GM18951 (cell line): ENCODE data around the gene BRI3BP.
"Not testable (repeated sequence)": the region's sequence is repeated elsewhere in the genome, so short reads cannot be mapped to it uniquely, and the experiment has no call there.

Experiments used
- POLR2A ChIP-seq: IDR thresholded peaks from 4 replicates; pipeline ENCODE4 v1.6.1; 2011; ENCODE audit warnings: mild to moderate bottlenecking; ENCODE audit not compliant: insufficient read length, insufficient read depth; ENCODE audit errors: extremely low read depth
- in situ Hi-C: fragments of 300-500 bp; cut with MboI; formaldehyde crosslinking; loops from one replicate; pipeline ENCODE4 v1.12.0; 2022; ENCODE audit warnings: low sequenced_read_pairs, mixed read lengths, inconsistent platforms; ENCODE audit not compliant: unreplicated experiment

The BRI3BP gene

GRCh38 chr12:125021771-125022170, 28.3 kb downstream of the BRI3BP start:
- no peak for TF ChIP-seq POLR2A
- in situ Hi-C loops = no loop called here

- in situ Hi-C loops = no loop called here
- TF ChIP-seq POLR2A = no peak
These were observed 29.6 kb downstream of the BRI3BP start for GRCh38 chr12:125023065-125023464.

- no peak for TF ChIP-seq POLR2A
- in situ Hi-C loops = no loop called here
These were observed 31.6 kb downstream of the BRI3BP start for GRCh38 chr12:125024949-125025563.

- in situ Hi-C loops = no loop called here
- TF ChIP-seq POLR2A = no peak
These were observed 32.3 kb downstream of the BRI3BP start for GRCh38 chr12:125025606-125026235.

GRCh38 chr12:125028106-125028505, 34.7 kb downstream of the BRI3BP start:
- in situ Hi-C loops = no loop called here
- TF ChIP-seq POLR2A = no peak

GRCh38 chr12:125029761-125030358, 36.4 kb downstream of the BRI3BP start:
- TF ChIP-seq POLR2A = no peak
- in situ Hi-C loops = no loop called here

GRCh38 chr12:125031471-125031870, 38.0 kb downstream of the BRI3BP start:
- in situ Hi-C loops = not testable (repeated sequence)

GRCh38 chr12:125032466-125033152, 39.2 kb downstream of the BRI3BP start:
- TF ChIP-seq POLR2A = no peak
- in situ Hi-C loops = no loop called here

- TF ChIP-seq POLR2A = no peak
- in situ Hi-C loops = no loop called here
These were observed 39.8 kb downstream of the BRI3BP start for GRCh38 chr12:125033288-125033687.

GRCh38 chr12:125038976-125039625, 45.7 kb downstream of the BRI3BP start:
- TF ChIP-seq POLR2A = no peak
- in situ Hi-C loops = no loop called here

GRCh38 chr12:125049093-125049458, 55.6 kb downstream of the BRI3BP start:
- in situ Hi-C loops = no loop called here
- TF ChIP-seq POLR2A = no peak

GRCh38 chr12:125050446-125050845, 57.0 kb downstream of the BRI3BP start:
- in situ Hi-C loops = no loop called here
- no peak for TF ChIP-seq POLR2A

GRCh38 chr12:125050868-125051267, 57.4 kb downstream of the BRI3BP start:
- in situ Hi-C loops = no loop called here
- no peak for TF ChIP-seq POLR2A
